ENCODE results near the gene KNCN.

KNCN gene

GRCh38 chr1:46577671-46578070 lies 26.2 kb upstream of the KNCN start:
- no peak for TF ChIP-seq CTCF (conservative IDR thresholded peaks at IDR 0.05)
- H3K27ac ChIP-seq, result no peak overlapping the region

GRCh38 chr1:46576596-46576995 lies 25.1 kb upstream of the KNCN start:
- H3K27ac ChIP-seq, result no peak overlapping the region
- no peak for TF ChIP-seq CTCF (conservative IDR thresholded peaks at IDR 0.05)

GRCh38 chr1:46575778-46576177 lies 24.3 kb upstream of the KNCN start:
- no peak overlapping the region for H3K27ac ChIP-seq
- no peak for TF ChIP-seq CTCF (conservative IDR thresholded peaks at IDR 0.05)

- no peak overlapping the region for H3K27ac ChIP-seq
- TF ChIP-seq CTCF (conservative IDR thresholded peaks at IDR 0.05), result no peak
These were observed 23.9 kb upstream of the KNCN start for GRCh38 chr1:46575300-46575699.

GRCh38 chr1:46571691-46572225 lies 20.3 kb upstream of the KNCN start:
- H3K27ac ChIP-seq, result no peak overlapping the region
- TF ChIP-seq CTCF (conservative IDR thresholded peaks at IDR 0.05), result no peak

GRCh38 chr1:46569884-46570725 lies 18.7 kb upstream of the KNCN start:
- no peak overlapping the region for H3K27ac ChIP-seq
- no peak for TF ChIP-seq CTCF (conservative IDR thresholded peaks at IDR 0.05)

GRCh38 chr1:46569116-46569515 lies 17.7 kb upstream of the KNCN start:
- TF ChIP-seq CTCF (conservative IDR thresholded peaks at IDR 0.05), result no peak
- H3K27ac ChIP-seq, result no peak overlapping the region
